Ishikawa (cell line): ENCODE results near the gene GABRB1.

ENCODE experiments used
- CEBPB ChIP-seq: IDR thresholded peaks from 2 replicates; pipeline ENCODE4 v1.6.1; 2012
- CREB1 ChIP-seq: IDR thresholded peaks from 2 replicates; pipeline ENCODE4 v1.6.1; 2012; ENCODE audit warnings: low read depth
- EGR1 ChIP-seq: IDR thresholded peaks from 2 replicates; pipeline ENCODE4 v1.6.1; 2012
- EP300 ChIP-seq: IDR thresholded peaks from 2 replicates; pipeline ENCODE4 v1.6.1; 2012; ENCODE audit warnings: borderline replicate concordance
- FOXM1 ChIP-seq: IDR thresholded peaks from 2 replicates; pipeline ENCODE4 v1.6.1; 2012; ENCODE audit warnings: low read depth, borderline replicate concordance
- NFIC ChIP-seq: IDR thresholded peaks from 2 replicates; pipeline ENCODE4 v1.6.1; 2012
- RAD21 ChIP-seq: IDR thresholded peaks from 2 replicates; pipeline ENCODE4 v1.6.1; 2012; ENCODE audit warnings: low read depth
- TAF1 ChIP-seq: IDR thresholded peaks from 2 replicates; pipeline ENCODE4 v1.6.1; 2012; ENCODE audit warnings: low read depth, mild to moderate bottlenecking
- TCF12 ChIP-seq: IDR thresholded peaks from 2 replicates; pipeline ENCODE4 v1.6.1; 2012; ENCODE audit warnings: low read depth
- TEAD4 ChIP-seq: IDR thresholded peaks from 2 replicates; pipeline ENCODE4 v1.6.1; 2012
- YY1 ChIP-seq: IDR thresholded peaks from 2 replicates; pipeline ENCODE4 v1.6.1; 2012; ENCODE audit warnings: low read depth
- ZBTB7A ChIP-seq: IDR thresholded peaks from 2 replicates; pipeline ENCODE4 v1.6.1; 2012; ENCODE audit warnings: low read depth
- TF ChIP-seq, protein P1 (sequence below): IDR thresholded peaks from 2 replicates; pipeline ENCODE4 v1.6.1; 2012; ENCODE audit warnings: low read depth, mild to moderate bottlenecking
- TF ChIP-seq, protein P2 (sequence below): IDR thresholded peaks from 2 replicates; pipeline ENCODE4 v1.6.1; 2012
- TF ChIP-seq, protein P3 (sequence below): IDR thresholded peaks from 2 replicates; pipeline ENCODE4 v1.6.1; 2012

Gene GABRB1

DNA sequence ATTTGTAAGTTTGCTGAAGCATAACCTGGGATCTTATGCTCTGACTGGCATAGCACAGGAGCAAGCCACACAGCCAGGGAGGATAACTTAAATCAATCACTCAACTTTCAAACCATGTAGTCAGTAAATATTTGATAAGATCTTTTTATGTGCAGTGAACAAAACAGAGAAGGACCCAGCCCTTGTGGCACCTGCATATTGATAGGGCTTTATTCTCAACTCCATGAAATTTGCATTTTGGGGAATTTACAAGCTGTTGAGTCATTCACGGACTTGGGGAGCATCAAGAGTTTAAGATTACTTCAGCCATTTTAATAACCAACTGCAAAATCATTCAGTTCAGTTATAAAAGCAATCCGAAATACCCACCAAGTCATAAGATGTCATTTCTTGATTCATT lies 309.5 kb downstream of the GABRB1 start:
- TF ChIP-seq YY1 (no peak), ZBTB7A (no peak), TEAD4 (no peak), TAF1 (no peak), CEBPB (no peak), CREB1 (no peak), TCF12 (no peak), NFIC (no peak), EGR1 (no peak), EP300 (no peak), FOXM1 (no peak), RAD21 (no peak)
- TF ChIP-seq, protein P1, sequence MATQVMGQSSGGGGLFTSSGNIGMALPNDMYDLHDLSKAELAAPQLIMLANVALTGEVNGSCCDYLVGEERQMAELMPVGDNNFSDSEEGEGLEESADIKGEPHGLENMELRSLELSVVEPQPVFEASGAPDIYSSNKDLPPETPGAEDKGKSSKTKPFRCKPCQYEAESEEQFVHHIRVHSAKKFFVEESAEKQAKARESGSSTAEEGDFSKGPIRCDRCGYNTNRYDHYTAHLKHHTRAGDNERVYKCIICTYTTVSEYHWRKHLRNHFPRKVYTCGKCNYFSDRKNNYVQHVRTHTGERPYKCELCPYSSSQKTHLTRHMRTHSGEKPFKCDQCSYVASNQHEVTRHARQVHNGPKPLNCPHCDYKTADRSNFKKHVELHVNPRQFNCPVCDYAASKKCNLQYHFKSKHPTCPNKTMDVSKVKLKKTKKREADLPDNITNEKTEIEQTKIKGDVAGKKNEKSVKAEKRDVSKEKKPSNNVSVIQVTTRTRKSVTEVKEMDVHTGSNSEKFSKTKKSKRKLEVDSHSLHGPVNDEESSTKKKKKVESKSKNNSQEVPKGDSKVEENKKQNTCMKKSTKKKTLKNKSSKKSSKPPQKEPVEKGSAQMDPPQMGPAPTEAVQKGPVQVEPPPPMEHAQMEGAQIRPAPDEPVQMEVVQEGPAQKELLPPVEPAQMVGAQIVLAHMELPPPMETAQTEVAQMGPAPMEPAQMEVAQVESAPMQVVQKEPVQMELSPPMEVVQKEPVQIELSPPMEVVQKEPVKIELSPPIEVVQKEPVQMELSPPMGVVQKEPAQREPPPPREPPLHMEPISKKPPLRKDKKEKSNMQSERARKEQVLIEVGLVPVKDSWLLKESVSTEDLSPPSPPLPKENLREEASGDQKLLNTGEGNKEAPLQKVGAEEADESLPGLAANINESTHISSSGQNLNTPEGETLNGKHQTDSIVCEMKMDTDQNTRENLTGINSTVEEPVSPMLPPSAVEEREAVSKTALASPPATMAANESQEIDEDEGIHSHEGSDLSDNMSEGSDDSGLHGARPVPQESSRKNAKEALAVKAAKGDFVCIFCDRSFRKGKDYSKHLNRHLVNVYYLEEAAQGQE, result no peak
- TF ChIP-seq, protein P2, sequence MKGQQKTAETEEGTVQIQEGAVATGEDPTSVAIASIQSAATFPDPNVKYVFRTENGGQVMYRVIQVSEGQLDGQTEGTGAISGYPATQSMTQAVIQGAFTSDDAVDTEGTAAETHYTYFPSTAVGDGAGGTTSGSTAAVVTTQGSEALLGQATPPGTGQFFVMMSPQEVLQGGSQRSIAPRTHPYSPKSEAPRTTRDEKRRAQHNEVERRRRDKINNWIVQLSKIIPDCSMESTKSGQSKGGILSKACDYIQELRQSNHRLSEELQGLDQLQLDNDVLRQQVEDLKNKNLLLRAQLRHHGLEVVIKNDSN, result no peak
- TF ChIP-seq, protein P3, sequence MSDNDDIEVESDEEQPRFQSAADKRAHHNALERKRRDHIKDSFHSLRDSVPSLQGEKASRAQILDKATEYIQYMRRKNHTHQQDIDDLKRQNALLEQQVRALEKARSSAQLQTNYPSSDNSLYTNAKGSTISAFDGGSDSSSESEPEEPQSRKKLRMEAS, result no peak

DNA sequence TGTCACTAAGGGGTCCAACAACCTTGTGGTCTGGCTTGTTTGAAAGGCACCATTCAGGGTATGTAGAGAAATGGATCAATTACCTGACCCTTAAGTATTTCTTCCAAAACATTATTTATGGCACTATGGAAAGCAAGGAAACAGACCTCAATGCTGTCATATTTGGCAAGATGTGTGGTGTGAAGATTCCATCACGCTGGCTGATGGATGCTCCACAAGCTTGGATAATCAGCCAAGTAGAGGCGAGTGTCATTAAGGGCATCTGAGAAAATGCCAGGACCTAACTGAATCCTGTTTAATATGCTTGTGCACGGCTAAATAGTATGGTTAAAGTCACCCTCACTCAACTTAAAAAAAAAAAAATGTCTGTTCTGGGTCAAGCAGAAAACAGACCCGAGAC lies 311.4 kb downstream of the GABRB1 start:
- TF ChIP-seq, protein P1, result no peak
- no peak for TF ChIP-seq RAD21
- TF ChIP-seq, protein P2, result no peak

DNA sequence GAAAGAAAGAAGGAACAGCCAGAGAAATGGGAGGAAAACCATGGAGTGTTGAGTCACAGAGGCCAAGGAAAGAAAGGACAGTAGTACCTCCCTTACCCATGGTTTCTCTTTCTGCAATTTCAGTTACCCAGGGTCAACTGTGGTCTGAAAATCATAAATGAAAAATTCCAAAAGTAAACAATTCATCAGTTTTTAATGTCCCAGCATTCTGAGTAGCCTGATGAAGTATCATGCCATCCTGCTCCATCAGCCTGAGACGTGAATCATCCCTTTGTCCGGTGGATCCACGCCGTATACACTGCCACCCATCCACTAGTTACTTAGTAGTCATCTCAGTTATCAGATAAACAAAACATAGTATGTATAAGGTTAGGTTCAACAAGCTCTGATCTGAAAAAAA lies 318.0 kb downstream of the GABRB1 start:
- TF ChIP-seq, protein P3, result no peak
- TF ChIP-seq, protein P2, result no peak
- TF ChIP-seq, protein P1, result no peak
- TF ChIP-seq CREB1 (no peak), RAD21 (no peak), EP300 (no peak), TEAD4 (no peak), EGR1 (no peak), FOXM1 (no peak), YY1 (no peak), TCF12 (no peak), TAF1 (no peak), NFIC (no peak), CEBPB (no peak)

DNA sequence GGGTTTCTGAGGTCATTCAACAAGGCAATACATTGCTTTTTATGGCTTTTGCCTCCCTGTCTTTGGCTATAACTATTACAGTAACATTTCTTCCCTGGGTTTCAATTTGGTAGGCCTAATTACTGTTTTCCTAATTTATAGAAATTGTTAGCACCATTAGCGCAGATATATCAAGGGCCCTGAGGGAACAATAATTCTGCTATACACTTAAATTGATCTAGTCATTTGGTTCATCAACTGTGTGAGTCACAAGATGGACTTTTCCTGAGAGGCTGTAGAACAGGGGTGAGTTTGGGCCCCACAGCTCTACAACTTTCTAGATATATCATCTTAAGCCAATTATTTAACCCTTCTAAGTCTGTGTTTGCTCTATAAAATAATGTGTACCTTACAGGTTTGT lies 324.2 kb downstream of the GABRB1 start:
- TF ChIP-seq YY1 (no peak), ZBTB7A (no peak), FOXM1 (no peak), NFIC (no peak), CREB1 (no peak), EGR1 (no peak), TCF12 (no peak), CEBPB (no peak), TEAD4 (no peak), TAF1 (no peak), EP300 (no peak), RAD21 (no peak)
- TF ChIP-seq, protein P3, result no peak
- TF ChIP-seq, protein P2, result no peak
- TF ChIP-seq, protein P1, result no peak
